Measurements from ENCODE around the gene FGFR3.

The FGFR3 gene

GRCh38 chr4:1806223-1806564 lies 13.1 kb downstream of the FGFR3 start:
- DNase-seq, result no peak
- intact Hi-C loops (cut with DNase I), result no loop called here

GRCh38 chr4:1806596-1807331 lies 13.7 kb downstream of the FGFR3 start:
- intact Hi-C loops (cut with DNase I), result no loop called here
- no peak for DNase-seq

GRCh38 chr4:1807332-1807777 lies 14.3 kb downstream of the FGFR3 start:
- no peak for DNase-seq
- intact Hi-C loops (cut with DNase I), result no loop called here

- DNase-seq, result no peak
- intact Hi-C loops (cut with DNase I), result no loop called here
These were observed 15.3 kb downstream of the FGFR3 start for GRCh38 chr4:1808396-1808795.

- DNase-seq, result no peak
- intact Hi-C loops (cut with DNase I), result no loop called here
These were observed 16.0 kb downstream of the FGFR3 start for GRCh38 chr4:1808851-1809753.

- intact Hi-C loops (cut with DNase I), result loop anchor here (5.0 kb wide), 1 partner anchor 63 kb away; no protein-coding TSS in a partner anchor
- peak in 41 of 42 donors; percentile 59 to 90 (median 78) for DNase-seq
These were observed 16.8 kb downstream of the FGFR3 start for GRCh38 chr4:1809754-1810502.

- DNase-seq, result no peak
- intact Hi-C loops (cut with DNase I), result loop anchor here (5.0 kb wide), 1 partner anchor 63 kb away; no protein-coding TSS in a partner anchor
These were observed 17.7 kb downstream of the FGFR3 start for GRCh38 chr4:1810765-1811164.

GRCh38 chr4:1812720-1813119 lies 19.6 kb downstream of the FGFR3 start:
- intact Hi-C loops (cut with DNase I), result loop anchor here (5.0 kb wide), 1 partner anchor 65 kb away; no protein-coding TSS in a partner anchor
- DNase-seq, result no peak

GRCh38 chr4:1813231-1813630 lies 20.1 kb downstream of the FGFR3 start:
- DNase-seq, result no peak
- intact Hi-C loops (cut with DNase I), result loop anchor here (5.0 kb wide), 1 partner anchor 66 kb away; no protein-coding TSS in a partner anchor

- DNase-seq, result no peak
- intact Hi-C loops (cut with DNase I), result loop anchor here (5.0 kb wide), 1 partner anchor 67 kb away; no protein-coding TSS in a partner anchor
These were observed 20.8 kb downstream of the FGFR3 start for GRCh38 chr4:1813915-1814314.

GRCh38 chr4:1814453-1814852 lies 21.4 kb downstream of the FGFR3 start:
- intact Hi-C loops (cut with DNase I), result loop anchor here (5.0 kb wide), 1 partner anchor 67 kb away; no protein-coding TSS in a partner anchor
- no peak for DNase-seq

GRCh38 chr4:1815096-1815996 lies 22.3 kb downstream of the FGFR3 start:
- intact Hi-C loops (cut with DNase I), result no loop called here
- DNase-seq, result no peak

- intact Hi-C loops (cut with DNase I), result no loop called here
These were observed 23.1 kb downstream of the FGFR3 start for GRCh38 chr4:1815997-1816860.

GRCh38 chr4:1819284-1819683 lies 26.2 kb downstream of the FGFR3 start:
- DNase-seq, result no peak
- intact Hi-C loops (cut with DNase I), result no loop called here

More at GRCh38 chr4:1815997-1816860, 23.1 kb downstream of the FGFR3 start:
- DNase-seq, result no peak

- no peak for DNase-seq
- intact Hi-C loops (cut with DNase I), result no loop called here
These were observed 26.7 kb downstream of the FGFR3 start for GRCh38 chr4:1819816-1820215.

GRCh38 chr4:1821679-1822567 lies 28.8 kb downstream of the FGFR3 start:
- intact Hi-C loops (cut with DNase I), result no loop called here
- no peak for DNase-seq

All from head of caudate nucleus (tissue), 42 donors.